IMR-90 (cell line): ENCODE data around the gene CENPA. TPM values are rescaled to one million over a fixed set of nuclear protein-coding genes. Genes with fewer than 3 reads are reported as not detected.

Experiments used
- ATAC-seq: fragments of 200-7000 bp; cut with Tn5 transposase; 2 replicates; pipeline ENCODE4 v1.9.1; 2020; ENCODE audit warnings: low read depth, mild to moderate bottlenecking, moderate library complexity
- BruUV-seq: library from RNA; stranded (reverse); fragments of 400-500 nt; replicated peaks from 2 replicates; lab custom pipeline; 2021; lab: Mats Ljungman, UMichigan
- CTCF ChIA-PET: fragments of 300-600 bp; formaldehyde crosslinking; extraction: SDS; loops from one replicate; lab custom pipeline; 2021; ENCODE audit warnings: antibody characterized with exemption; lab: Yijun Ruan, JAX
- POLR2A ChIA-PET: fragments of 300-600 bp; sonication (Branson Sonifier 250); formaldehyde crosslinking; loops from one replicate; lab custom pipeline; 2022; ENCODE audit warnings: antibody characterized with exemption; ENCODE audit not compliant: unreplicated experiment; lab: Charles Lee
- DNase-seq: peaks from one replicate; pipeline ENCODE4 v3.0.0; 2013
- H2AFZ ChIP-seq: replicated peaks from 2 replicates; pipeline ENCODE3; 2013; ENCODE audit warnings: low read length, mild to moderate bottlenecking; ENCODE audit not compliant: poor library complexity
- H2AK5ac ChIP-seq: 2 replicates; pipeline ENCODE4 v1.6.1; 2013; ENCODE audit warnings: low read depth, low read length, inconsistent platforms
- H2AK9ac ChIP-seq: replicated peaks from 2 replicates; pipeline ENCODE3; 2013; ENCODE audit warnings: mild to moderate bottlenecking, low read depth, low read length, moderate library complexity; ENCODE audit not compliant: poor library complexity
- H2BK120ac ChIP-seq: 2 replicates; pipeline ENCODE4 v1.6.1; 2013; ENCODE audit warnings: low read depth, low read length, inconsistent platforms
- H2BK15ac ChIP-seq: 3 replicates; pipeline ENCODE4 v1.6.1; 2013; ENCODE audit warnings: low read depth, low read length, inconsistent platforms
- H2BK20ac ChIP-seq: 2 replicates; pipeline ENCODE4 v1.6.1; 2013; ENCODE audit warnings: low read depth, mild to moderate bottlenecking, inconsistent platforms, low read length, moderate library complexity
- H2BK5ac ChIP-seq: 2 replicates; pipeline ENCODE4 v1.6.1; 2013; ENCODE audit warnings: mild to moderate bottlenecking, low read depth, low read length, inconsistent platforms; ENCODE audit not compliant: poor library complexity, severe bottlenecking
- H3K14ac ChIP-seq: replicated peaks from 2 replicates; pipeline ENCODE4 v1.6.1; 2013; ENCODE audit warnings: low read depth, low read length, inconsistent platforms
- H3K18ac ChIP-seq: 2 replicates; pipeline ENCODE4 v1.6.1; 2013; ENCODE audit warnings: low read depth, low read length, control low read depth
- H3K23ac ChIP-seq: 2 replicates; pipeline ENCODE4 v1.6.1; 2013; ENCODE audit warnings: low read depth, low read length, inconsistent platforms
- H3K27ac ChIP-seq: 2 replicates; pipeline ENCODE4 v1.5.1; 2013; ENCODE audit warnings: mild to moderate bottlenecking, control low read depth, low read length; ENCODE audit not compliant: insufficient read depth
- H3K27me3 ChIP-seq: 2 replicates; pipeline ENCODE4 v1.6.1; 2013; ENCODE audit warnings: low read length; ENCODE audit not compliant: control insufficient read depth, insufficient read depth
- H3K36me3 ChIP-seq: 2 replicates; pipeline ENCODE4 v1.6.1; 2013; ENCODE audit warnings: low read length, mixed read lengths; ENCODE audit not compliant: control insufficient read depth, insufficient read depth
- H3K4ac ChIP-seq: 2 replicates; pipeline ENCODE4 v1.6.1; 2013; ENCODE audit warnings: low read depth, low read length, inconsistent platforms
- H3K4me1 ChIP-seq: 2 replicates; pipeline ENCODE4 v1.6.1; 2013; ENCODE audit warnings: low read length, mixed read lengths; ENCODE audit not compliant: control insufficient read depth, insufficient read depth
- H3K4me2 ChIP-seq: 2 replicates; pipeline ENCODE4 v1.6.1; 2013; ENCODE audit warnings: low read depth, mild to moderate bottlenecking, control low read depth, low read length, moderate library complexity
- H3K4me3 ChIP-seq: 2 replicates; pipeline ENCODE4 v1.5.1; 2013; ENCODE audit warnings: low read depth, mild to moderate bottlenecking, control low read depth, low read length, moderate library complexity; ENCODE audit not compliant: insufficient read depth
- H3K56ac ChIP-seq: 2 replicates; pipeline ENCODE4 v1.6.1; 2013; ENCODE audit warnings: low read length, inconsistent platforms; ENCODE audit not compliant: insufficient read depth; ENCODE audit errors: extremely low read depth
- H3K79me1 ChIP-seq, 2 experiments: 2 replicates each; pipeline ENCODE4 v1.6.1; 2013; ENCODE audit warnings: low read length in 2 of 2, inconsistent platforms in 1 of 2, low read depth in 1 of 2
- H3K9ac ChIP-seq: 2 replicates; pipeline ENCODE4 v1.6.1; 2013; ENCODE audit warnings: low read depth, low read length, control low read depth
- H3K9me1 ChIP-seq: 2 replicates; pipeline ENCODE4 v1.6.1; 2013; ENCODE audit warnings: low read length, inconsistent platforms; ENCODE audit not compliant: insufficient read depth
- H3K9me3 ChIP-seq: 2 replicates; pipeline ENCODE4 v1.6.1; 2013; ENCODE audit warnings: low read length; ENCODE audit not compliant: control insufficient read depth, insufficient read depth
- H4K20me1 ChIP-seq: 2 replicates; pipeline ENCODE4 v1.6.1; 2013; ENCODE audit warnings: low read length, inconsistent platforms; ENCODE audit not compliant: insufficient read depth
- H4K5ac ChIP-seq: 2 replicates; pipeline ENCODE4 v1.6.1; 2013; ENCODE audit warnings: mild to moderate bottlenecking, low read depth, low read length, control low read depth
- H4K8ac ChIP-seq, 2 experiments: 2 replicates each; pipeline ENCODE4 v1.6.1; 2013; ENCODE audit warnings: low read depth in 2 of 2, low read length in 2 of 2, control low read depth in 1 of 2, inconsistent platforms in 1 of 2
- H4K91ac ChIP-seq: 2 replicates; pipeline ENCODE4 v1.6.1; 2013; ENCODE audit warnings: low read depth, low read length, inconsistent platforms; ENCODE audit not compliant: insufficient read depth
- MAZ ChIP-seq: IDR thresholded peaks from 2 replicates; pipeline ENCODE4 v1.6.1; 2012; ENCODE audit warnings: low read depth, mild to moderate bottlenecking, low read length, improper control_type of control experiment, moderate library complexity, borderline replicate concordance
- NFE2L2 ChIP-seq: fragments of 150-350 bp; IDR thresholded peaks from 2 replicates; pipeline ENCODE4 v1.6.1; 2016; ENCODE audit warnings: low read depth, mild to moderate bottlenecking, low read length
- WGBS, 2 experiments: methylation state at CpG; one replicate each; pipeline versions ENCODE4 v1.1.5 to v1.1.7; 2013; ENCODE audit warnings: missing lambda C conversion rate in 2 of 2; ENCODE audit not compliant: insufficient read length in 1 of 2; ENCODE audit errors: extremely low coverage in 2 of 2; 5-methylcytosine and 5-hydroxymethylcytosine counted together
- dilution Hi-C: fragments of 300-500 bp; cut with HindIII; formaldehyde crosslinking; loops from one replicate; pipeline ENCODE4 v1.14.3; 2018; ENCODE audit warnings: low sequenced_read_pairs; ENCODE audit not compliant: unreplicated experiment
- in situ Hi-C: fragments of 300-500 bp; cut with MboI; formaldehyde crosslinking; loops from 3 replicates; pipeline ENCODE4 v1.14.3; 2019; ENCODE audit warnings: low sequenced_read_pairs, inconsistent platforms, mixed read lengths
- intact Hi-C: fragments of 100-400 bp; cut with micrococcal nuclease; formaldehyde crosslinking; loops from 2 replicates; pipeline ENCODE4 v1.10.0; 2022
- polyA plus RNA-seq, 3 experiments: library from polyadenylated mRNA; depleted of rRNA; stranded (reverse); fragments of >200 nt; gene quantifications; 2 replicates each; pipeline ENCODE4 v1.2.3, GENCODE V29; 2012; ENCODE audit warnings: low replicate concordance in 1 of 3
- total RNA-seq: library from RNA; depleted of rRNA; stranded (reverse); fragments of >200 nt; gene quantifications from 2 replicates; pipeline ENCODE4 v1.2.3, GENCODE V29; 2012

The CENPA gene
- total and polyA plus RNA-seq, 2 of the 4 experiments (the other 2 are of a cell fraction) = 7.7 to 14.9 TPM

GRCh38 chr2:26738481-26738880 is 47.4 kb upstream of the CENPA start:
- Histone ChIP-seq H2AFZ (no peak overlapping the region), H2BK20ac (no peak overlapping the region), H3K4me3 (no peak overlapping the region), H3K27me3 (peaks cover 7% of the 10 kb centered on the region; the same call in 1 of the 2 replicates), H2BK120ac (no peak overlapping the region), H3K4ac (no peak overlapping the region), H3K23ac (no peak overlapping the region), H3K27ac (no peak overlapping the region), H3K4me2 (no peak overlapping the region), H3K9me3 (no peaks in the 10 kb centered on the region), H3K79me1 (no peaks in the 10 kb centered on the region), H4K91ac (no peak overlapping the region), H2BK5ac (no peak overlapping the region), H4K5ac (no peak overlapping the region), H2BK15ac (no peak overlapping the region), H3K9me1 (no peaks in the 10 kb centered on the region), H3K18ac (no peak overlapping the region), H3K4me1 (no peaks in the 10 kb centered on the region), H2AK9ac (no peak overlapping the region), H3K56ac (no peak overlapping the region), H4K8ac (no peak overlapping the region), H3K9ac (no peak overlapping the region), H4K20me1 (no peaks in the 10 kb centered on the region), H3K36me3 (no peaks in the 10 kb centered on the region), H3K14ac (no peak overlapping the region), H2AK5ac (no peak overlapping the region)
- ChIA-PET CTCF (no interaction called here), POLR2A (no interaction called here)
- intact Hi-C loops (no loop called here), dilution Hi-C loops (no loop called here), in situ Hi-C loops (no loop called here)
- WGBS, 2 experiments = 100% methylated on average over 1 of the region's 4 CpGs; no CpG with 5 or more reads in 1 of the 2 experiments
- no TSS peak for BruUV-seq
- no peak for ATAC-seq
- TF ChIP-seq NFE2L2 (no peak), MAZ (no peak)
- no peak for DNase-seq
